MM.1S (cell line): ENCODE measurements around the gene IPMK.

Experiments
- EZH2 ChIP-seq: fragments of 300-600 bp; sonication (generic); optimal IDR thresholded peaks from 2 replicates; pipeline ENCODE3; 2017; ENCODE audit warnings: low read depth, mild to moderate bottlenecking, antibody characterized with exemption, low read length, mixed read lengths
- TF ChIP-seq, protein P1 (sequence below): fragments of 300-600 bp; sonication (generic); IDR thresholded peaks from 2 replicates; pipeline ENCODE4 v1.5.1; 2016; ENCODE audit warnings: antibody characterized with exemption, low read length, mixed read lengths

DNA sequence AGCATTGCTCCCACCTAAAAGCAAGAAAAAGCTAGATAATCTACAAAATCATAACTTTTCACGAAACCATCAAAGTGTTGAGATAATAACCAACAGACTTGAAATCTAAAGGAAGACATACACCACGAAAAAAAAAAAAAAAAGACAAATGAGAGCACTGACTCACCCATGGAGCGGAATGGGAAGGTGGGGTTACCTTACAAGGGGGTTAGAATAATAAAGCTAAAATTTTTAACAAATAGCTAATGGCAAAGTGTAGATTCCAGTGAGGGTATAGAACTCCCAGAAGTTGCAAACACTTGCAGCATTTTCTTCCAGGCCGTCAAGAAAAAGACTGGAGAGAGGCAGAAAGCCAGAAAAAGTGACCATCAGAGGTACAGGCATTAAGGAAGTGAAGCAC is 27.2 kb downstream of the IPMK start:
- TF ChIP-seq, protein P1, sequence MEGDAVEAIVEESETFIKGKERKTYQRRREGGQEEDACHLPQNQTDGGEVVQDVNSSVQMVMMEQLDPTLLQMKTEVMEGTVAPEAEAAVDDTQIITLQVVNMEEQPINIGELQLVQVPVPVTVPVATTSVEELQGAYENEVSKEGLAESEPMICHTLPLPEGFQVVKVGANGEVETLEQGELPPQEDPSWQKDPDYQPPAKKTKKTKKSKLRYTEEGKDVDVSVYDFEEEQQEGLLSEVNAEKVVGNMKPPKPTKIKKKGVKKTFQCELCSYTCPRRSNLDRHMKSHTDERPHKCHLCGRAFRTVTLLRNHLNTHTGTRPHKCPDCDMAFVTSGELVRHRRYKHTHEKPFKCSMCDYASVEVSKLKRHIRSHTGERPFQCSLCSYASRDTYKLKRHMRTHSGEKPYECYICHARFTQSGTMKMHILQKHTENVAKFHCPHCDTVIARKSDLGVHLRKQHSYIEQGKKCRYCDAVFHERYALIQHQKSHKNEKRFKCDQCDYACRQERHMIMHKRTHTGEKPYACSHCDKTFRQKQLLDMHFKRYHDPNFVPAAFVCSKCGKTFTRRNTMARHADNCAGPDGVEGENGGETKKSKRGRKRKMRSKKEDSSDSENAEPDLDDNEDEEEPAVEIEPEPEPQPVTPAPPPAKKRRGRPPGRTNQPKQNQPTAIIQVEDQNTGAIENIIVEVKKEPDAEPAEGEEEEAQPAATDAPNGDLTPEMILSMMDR: no peak
- no peak for TF ChIP-seq EZH2
